ENCODE measurements around the gene MIS12.

MIS12 gene

GRCh38 chr17:5500589-5501391, 14.4 kb downstream of the MIS12 start:
- no peak for FAIRE-seq

DNA sequence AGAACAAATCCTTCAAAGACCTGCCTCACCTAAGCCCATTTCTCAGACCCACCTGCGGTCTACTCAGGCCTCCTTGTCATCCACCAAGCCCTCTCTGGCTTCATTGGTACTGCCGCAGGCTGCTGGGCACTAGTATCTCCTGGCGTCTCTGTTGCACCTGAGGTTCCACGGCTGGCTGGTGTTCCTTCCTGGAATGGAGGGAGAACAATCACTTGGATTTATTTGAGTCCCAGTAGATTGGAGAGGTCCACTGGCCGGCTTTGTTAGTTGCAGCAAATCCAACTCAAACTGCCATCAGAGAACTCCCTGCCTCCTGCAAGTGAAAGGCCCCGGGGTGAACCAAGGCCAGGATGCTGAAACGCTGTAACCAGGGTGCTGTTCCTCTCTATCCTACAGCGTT, 15.3 kb downstream of the MIS12 start:
- no peak for FAIRE-seq

- FAIRE-seq, result no peak
Measured at GRCh38 chr17:5502552-5502951, 16.2 kb downstream of the MIS12 start.

GRCh38 chr17:5506307-5506706, 19.9 kb downstream of the MIS12 start:
- FAIRE-seq, result no peak

DNA sequence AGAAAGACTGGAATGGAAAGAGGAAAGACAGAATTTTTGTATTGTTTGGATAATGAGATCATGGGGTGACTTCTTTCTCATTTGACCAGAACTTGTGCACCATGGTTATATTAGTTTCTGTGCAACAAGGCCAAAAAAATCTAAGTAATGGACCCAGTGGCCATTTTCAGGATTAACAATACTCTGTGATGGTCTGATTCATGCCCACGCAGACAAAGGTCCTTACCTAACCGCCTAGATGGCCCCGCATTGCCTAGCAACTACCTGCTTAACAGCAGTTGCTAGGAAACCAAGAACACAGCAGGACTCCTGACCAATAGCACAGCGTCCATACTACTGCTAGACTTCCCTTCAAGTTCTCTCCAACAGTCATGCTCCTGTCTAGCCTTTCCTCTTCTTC, 22.4 kb downstream of the MIS12 start:
- FAIRE-seq, result no peak

GRCh38 chr17:5509482-5509881, 23.1 kb downstream of the MIS12 start:
- FAIRE-seq, result no peak

GRCh38 chr17:5510771-5511170, 24.4 kb downstream of the MIS12 start:
- no peak for FAIRE-seq

DNA sequence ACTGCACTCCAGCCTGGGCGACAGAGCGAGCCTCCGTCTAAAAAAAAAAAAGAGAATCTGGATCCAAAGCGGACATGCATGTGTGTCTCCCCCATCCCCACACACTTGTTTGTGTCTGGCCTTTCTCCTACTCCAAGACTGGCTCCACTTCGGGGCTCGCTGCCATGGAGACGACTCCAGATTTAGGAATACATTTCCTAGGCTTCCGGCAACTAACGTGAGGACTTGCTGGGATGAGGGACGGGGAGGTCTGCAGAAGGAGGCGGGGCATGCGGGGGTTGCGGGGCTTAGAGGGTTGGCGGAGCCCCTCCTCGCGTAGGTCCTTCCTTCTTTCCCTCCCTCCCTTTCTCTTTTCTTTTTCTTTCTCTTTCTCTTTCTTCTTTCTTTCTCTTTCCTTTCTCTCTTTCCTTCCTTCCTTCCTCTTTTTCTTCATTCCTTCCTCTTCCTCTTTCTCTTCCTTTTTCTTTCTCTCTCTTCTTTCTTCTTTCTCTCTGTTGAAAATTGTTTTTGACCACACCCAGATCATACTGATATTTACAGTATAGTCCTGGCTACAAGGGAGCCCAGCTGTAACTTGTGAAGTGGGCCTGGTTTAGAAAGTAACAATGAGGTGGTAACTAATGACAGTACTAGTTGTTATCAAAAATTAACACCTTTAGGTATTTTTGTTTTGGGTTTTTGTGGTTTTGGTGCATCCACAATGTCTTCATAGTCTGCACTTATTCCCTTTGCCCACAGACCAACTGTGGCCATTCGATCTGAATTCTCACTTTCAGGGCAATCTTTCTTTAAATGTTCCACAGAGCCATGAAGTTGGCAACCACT, 25.2 kb downstream of the MIS12 start:
- FAIRE-seq, result no peak

DNA sequence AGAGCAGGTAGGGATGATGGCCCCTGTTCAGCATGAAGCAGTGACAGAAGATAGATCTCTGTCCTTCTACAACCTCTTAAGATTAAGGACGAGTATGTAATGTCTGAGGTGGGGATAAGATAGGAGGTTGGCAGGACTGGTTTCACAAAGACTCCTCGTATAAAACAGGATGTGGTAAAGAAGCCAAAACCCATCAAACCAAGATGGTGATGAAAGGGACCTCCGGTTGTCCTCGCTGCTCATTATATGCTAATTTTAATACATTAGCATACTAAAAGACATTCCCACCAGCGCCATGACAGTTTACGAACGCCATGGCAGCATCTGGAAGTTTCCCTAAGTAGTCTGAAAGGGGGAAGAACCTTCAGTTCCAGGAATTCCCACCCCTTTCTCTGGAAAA, 27.3 kb downstream of the MIS12 start:
- FAIRE-seq, result no peak

DNA sequence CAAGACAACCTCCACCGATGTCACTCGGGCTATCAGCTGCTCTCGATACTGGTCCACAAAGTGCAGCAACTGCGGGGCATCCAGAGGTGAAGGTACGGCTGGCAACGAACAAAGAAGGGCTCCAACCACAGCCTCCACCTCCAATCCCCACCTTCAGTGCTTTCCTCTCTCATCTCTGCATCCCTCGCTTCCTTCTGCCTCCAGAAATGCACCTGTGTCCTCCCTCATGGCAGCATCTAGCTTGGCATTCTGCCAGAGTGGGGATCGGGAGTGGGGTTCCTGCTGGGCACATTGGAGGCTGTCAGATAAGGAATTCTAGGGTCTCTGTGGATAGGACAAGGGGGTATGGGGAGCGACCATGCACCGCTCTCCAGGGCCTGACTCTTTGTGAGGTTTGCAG, 28.6 kb downstream of the MIS12 start:
- no peak for FAIRE-seq

- no peak for FAIRE-seq
Measured at GRCh38 chr17:5516060-5516792, 29.9 kb downstream of the MIS12 start.

DNA sequence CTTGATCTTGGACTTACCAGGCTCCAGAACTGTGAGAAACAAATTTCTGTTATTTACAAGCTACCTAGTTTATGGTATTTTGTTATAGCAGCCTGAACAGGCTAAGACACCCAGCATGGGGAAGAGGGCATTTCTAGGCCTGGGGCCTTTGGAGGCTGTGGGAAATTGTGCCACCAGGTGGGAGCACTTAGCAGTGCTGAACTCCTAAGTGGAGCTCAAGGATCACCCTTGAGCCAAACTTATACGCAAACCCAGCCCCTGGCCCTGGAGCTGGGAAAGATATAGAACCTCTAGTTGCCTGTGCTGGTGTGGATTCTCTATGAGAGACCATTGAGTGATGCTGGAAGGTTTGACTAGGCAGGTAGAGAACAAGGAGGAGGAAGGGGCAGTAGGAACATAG, 36.1 kb downstream of the MIS12 start:
- no peak for FAIRE-seq

DNA sequence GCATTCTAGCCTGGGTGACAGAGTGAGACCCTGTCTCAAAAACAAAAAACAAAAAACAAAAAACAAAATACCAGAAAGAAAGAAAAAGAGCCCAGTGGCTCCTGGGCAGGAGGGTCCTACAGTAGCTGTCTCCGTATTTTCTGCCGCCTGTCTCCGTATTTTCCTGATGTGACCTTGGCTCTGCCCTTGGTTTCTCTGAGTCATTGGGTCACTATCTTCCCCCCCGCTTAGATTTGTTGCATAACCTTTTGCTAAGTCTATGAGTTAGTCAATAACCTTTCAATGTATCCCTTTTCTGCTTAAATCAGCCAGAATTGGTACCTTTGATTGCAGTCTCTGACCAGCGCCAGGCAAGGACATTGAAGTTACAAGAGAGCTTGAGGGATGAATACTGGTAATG, 36.9 kb downstream of the MIS12 start:
- FAIRE-seq, result no peak

DNA sequence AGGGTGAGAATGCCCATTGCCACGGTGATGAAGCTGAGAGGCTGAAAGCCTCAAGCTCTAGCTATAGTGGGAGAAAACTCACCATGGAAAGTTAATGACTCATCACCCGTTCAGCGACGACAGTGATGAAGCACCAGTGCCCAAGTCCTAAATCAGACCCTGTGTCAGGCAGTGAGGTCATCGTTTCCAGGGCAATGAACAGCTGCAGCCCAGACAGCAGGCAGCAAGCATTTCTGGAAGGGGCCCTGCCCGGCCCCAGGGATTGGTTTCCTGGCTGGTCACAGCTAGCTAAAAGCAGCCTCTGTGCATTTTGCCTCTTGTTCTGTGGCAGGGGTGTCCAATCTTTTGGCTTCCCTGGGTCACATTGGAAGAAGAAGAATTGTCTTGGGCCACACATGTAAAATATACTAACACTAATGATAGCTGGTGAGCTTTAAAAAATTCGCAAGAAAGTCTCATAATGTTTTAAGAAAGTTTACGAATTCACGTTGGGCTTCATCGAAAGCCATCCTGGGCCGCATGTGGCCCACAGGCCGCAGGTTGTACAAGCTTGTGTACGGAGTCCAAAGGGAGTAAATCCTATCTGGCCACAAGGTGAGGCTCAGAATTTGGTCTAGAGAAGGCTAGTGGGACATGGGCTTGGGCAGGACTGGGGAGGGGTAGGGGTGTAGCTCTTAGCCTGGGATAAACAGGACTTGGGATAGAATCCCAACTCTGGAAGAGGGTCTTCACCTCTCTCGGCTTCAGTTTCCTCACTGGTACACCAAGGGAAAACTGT, 40.6 kb downstream of the MIS12 start:
- FAIRE-seq, result no peak

DNA sequence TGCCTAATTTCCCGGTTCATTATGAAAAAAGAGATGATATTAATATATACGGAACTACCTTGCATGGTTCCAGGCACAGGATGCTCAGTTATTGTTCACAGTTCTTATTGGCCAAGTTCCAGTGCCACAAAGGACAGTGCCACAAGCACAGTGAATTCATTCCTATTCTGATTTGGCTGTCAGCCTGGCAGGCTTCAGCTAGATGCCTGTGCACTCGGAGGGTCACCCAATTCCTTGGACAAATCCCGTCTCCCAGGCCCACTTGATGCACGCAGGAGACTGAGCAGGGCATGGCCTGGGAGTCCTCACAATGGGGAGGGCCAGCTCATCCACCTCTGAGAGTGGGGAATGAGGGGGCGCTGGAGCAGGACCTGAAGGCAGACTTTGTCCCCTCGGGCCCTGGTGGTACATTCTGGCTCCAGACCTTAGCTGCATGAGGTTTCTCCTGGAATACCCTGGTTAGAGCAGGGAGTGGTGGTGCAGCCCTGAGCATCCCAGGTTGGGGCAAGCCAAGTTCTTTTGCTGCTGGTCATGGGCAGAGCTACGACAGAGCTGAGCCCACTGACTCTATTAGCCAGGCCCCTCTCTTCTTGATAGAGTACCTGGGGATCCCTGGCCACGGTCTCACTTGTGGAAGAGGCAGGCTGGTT, 41.4 kb downstream of the MIS12 start:
- no peak for FAIRE-seq

DNA sequence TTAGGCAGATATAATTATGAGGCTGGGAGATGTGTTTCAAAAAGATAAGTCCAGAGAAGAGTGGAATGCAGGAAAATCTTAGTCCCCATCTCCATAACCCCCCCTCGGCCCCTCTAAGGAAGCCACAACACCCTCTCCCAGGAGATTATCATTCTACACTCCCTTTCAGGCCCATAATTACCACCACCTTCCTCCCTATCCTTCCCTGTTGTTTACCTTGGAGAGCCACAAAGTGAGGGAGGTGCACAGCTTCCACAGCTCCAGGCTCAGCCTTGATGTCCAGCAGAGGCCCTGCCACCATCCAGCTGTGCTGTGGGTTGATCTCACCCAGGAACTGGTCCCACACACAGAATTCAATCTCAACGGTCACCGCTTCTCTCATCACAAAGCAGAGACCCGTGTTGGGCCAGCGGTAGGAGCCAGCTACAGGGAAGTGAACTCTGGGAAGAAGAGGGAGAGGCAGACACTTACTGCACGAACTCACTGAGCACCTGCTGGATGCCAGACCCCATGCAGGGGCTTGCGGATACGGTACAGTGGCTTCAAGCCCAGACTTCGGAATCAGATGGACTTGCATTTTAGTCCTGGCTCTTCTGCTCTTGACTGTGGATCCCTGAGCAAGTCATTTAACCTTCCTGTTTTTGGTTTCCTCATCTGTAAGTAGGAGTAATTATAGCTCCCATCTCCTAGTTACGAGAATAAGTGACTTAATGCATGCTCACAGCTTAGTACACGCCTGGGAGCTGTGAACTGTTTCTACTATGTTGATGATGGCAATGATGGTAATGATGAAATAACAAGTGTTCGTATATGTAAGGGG, 44.1 kb downstream of the MIS12 start:
- FAIRE-seq, result no peak

DNA sequence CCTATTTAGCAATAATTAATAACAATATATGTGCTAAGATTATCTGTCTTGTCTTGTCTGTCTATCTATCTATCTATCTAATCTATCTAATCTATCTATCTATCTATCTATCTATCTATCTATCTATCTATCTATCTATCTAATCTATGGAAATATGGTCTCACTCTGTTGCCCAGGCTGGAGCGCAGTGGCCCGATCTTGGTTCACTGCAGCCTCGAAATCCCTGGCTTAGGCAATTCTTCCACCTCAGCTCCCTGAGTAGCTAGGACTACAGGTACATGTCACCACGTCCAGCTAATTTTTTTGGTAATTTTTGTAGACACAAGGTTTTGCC, 44.7 kb downstream of the MIS12 start:
- FAIRE-seq, result no peak

DNA sequence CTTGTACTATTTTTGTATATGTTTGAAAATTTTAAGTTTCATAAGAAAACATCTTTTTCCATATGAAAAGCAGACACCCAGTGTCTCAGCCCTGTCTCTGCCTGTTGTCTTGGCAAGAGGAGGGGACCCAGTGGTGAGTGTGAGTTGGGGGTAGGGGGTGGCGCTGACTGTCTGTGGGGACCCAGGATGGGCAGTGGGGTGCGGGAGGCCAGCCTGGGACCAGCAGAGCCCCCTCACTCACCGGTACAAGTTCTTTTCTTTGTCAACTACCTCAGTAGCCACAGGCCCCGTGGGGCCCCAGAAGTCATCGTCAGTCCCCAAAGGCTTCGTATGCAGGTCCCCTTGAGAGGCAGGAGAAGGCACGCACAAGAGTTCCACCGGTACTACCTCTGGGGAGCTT, 46.2 kb downstream of the MIS12 start:
- FAIRE-seq, result no peak

- no peak for FAIRE-seq
Measured at GRCh38 chr17:5533486-5534315, 47.3 kb downstream of the MIS12 start.

GRCh38 chr17:5535436-5535835, 49.1 kb downstream of the MIS12 start:
- FAIRE-seq, result no peak
